ENCODE measurements around the gene NFATC1.

Gene NFATC1

DNA sequence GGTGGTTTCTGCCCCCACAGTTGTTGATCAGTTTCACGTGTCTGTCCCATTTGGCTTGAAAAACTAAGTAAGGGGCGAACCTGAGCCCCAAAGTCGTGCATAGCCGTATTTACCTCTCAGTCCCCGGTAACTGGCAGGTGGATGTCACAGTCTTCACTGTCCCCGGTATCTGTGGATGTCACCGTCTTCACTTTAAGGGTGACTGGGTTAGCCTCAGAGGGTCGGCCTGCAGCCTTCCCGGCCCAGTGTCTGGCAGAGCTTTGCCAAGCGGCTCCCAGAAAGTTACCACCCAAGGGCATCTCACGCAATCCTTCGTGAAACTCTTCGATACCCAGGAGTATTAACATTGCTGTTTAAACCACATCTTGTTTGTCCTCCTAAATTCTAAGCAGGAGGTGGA lies 158.6 kb downstream of the NFATC1 start:
- TF ChIP-seq, protein P1, sequence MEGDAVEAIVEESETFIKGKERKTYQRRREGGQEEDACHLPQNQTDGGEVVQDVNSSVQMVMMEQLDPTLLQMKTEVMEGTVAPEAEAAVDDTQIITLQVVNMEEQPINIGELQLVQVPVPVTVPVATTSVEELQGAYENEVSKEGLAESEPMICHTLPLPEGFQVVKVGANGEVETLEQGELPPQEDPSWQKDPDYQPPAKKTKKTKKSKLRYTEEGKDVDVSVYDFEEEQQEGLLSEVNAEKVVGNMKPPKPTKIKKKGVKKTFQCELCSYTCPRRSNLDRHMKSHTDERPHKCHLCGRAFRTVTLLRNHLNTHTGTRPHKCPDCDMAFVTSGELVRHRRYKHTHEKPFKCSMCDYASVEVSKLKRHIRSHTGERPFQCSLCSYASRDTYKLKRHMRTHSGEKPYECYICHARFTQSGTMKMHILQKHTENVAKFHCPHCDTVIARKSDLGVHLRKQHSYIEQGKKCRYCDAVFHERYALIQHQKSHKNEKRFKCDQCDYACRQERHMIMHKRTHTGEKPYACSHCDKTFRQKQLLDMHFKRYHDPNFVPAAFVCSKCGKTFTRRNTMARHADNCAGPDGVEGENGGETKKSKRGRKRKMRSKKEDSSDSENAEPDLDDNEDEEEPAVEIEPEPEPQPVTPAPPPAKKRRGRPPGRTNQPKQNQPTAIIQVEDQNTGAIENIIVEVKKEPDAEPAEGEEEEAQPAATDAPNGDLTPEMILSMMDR (conservative IDR thresholded peaks at IDR 0.05; ENCODE audit: low read depth, low read length), result no peak
- no peak overlapping the region for H3K4me3 ChIP-seq (ENCODE audit: low read length)
- DNase-seq (ENCODE audit: low read depth), result no peak

DNA sequence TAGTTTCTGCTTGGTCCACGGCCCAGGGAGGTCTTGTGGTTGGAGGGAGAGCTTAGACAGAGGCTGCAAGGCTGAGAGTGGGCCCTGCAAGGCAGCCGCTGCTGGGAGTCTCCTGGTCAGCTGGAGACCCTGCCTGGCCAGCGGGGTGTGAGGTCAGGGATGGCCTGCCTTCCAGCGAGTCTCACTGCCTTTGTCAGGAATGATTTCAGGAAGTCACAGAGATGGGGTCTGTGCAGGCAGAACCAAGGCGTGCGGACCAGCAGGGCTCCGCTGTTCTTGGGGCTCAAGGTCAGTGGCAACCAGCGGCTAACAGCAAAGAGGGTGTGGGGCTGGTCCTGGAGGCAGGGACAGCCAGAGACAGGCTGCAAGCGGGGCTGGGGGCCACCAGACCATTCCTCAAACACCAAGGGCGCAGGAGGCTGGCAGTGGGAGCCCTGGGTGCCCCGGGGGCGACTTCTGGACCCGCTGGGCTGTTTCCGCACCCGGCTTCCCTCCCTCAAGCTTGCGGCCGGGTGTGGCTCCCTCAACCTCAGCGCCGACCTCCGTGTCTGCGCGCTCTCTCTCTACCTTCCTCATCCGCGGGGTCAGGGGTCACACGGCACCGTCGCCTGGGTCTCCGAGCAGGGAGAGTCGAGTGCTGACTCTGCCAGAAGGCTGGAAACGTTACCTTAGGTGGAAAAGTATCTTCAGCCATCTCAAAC lies 159.4 kb downstream of the NFATC1 start:
- TF ChIP-seq, protein P1 (conservative IDR thresholded peaks at IDR 0.05; ENCODE audit: low read depth, low read length), result no peak
- H3K4me3 ChIP-seq (ENCODE audit: low read length), result no peak overlapping the region

DNA sequence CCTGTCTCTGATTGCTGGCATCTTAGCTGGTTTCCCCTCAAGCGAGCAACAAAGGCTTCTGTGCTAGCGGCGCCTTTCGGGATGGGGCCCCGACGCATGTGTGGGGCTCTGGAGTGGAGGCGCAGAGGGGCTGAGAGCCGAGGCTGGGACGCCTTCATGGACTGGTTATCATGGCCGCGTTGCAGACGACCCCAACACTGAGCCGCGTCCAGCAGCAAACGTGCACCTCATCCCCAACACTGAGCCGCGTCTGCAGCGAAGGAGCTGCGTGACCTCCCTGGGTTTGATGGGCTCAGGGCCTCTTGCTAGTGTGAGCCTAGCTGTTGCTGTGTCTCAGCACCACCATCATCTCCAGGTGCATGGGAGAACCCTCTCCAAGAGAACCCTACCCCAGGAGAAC lies 160.2 kb downstream of the NFATC1 start:
- TF ChIP-seq, protein P1 (conservative IDR thresholded peaks at IDR 0.05; ENCODE audit: low read depth, low read length), result no peak
- no peak overlapping the region for H3K4me3 ChIP-seq (ENCODE audit: low read length)
- DNase-seq (ENCODE audit: low read depth), result no peak

More for the DNA sequence above, 159.4 kb downstream of the NFATC1 start:
- no peak for DNase-seq (ENCODE audit: low read depth)

DNA sequence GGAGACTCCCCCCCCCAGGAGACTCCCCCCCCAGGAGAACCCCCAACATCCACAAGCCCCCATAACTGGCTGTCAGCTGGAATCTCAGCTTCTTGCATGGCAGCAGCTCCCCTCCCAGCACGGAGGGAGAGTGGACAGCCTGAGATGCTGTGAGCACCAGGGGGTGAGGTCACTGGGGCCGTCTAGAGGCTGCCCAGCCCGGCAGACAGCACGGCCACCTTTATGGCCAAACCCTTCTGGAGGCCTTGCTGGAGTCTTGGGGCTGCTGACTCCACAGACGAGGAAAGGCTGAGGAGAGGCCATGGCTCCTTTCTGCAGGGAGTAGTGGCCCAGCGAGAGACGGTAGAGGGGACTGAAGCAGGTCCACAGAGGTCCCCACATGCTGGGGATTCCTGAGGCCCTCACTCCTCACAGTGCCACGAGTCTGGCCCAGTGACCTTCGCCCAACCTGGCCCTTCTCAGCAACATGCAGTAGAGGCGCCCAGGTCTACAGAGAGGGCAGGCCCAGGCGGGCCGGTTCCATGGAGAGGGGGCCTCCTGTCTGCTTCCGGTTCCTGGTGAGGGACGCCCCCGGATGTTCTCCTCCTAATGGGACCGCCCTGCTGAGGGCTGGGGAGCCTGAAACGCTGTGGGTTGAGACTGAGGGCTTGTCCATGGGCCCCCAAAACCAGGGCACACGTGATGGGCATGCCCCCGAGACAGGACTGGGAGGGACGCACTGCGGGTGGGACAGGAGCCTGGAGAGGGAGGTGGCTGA lies 161.3 kb downstream of the NFATC1 start:
- TF ChIP-seq, protein P1 (conservative IDR thresholded peaks at IDR 0.05; ENCODE audit: low read depth, low read length), result no peak
- no peak for DNase-seq (ENCODE audit: low read depth)
- H3K4me3 ChIP-seq (ENCODE audit: low read length), result no peak overlapping the region

DNA sequence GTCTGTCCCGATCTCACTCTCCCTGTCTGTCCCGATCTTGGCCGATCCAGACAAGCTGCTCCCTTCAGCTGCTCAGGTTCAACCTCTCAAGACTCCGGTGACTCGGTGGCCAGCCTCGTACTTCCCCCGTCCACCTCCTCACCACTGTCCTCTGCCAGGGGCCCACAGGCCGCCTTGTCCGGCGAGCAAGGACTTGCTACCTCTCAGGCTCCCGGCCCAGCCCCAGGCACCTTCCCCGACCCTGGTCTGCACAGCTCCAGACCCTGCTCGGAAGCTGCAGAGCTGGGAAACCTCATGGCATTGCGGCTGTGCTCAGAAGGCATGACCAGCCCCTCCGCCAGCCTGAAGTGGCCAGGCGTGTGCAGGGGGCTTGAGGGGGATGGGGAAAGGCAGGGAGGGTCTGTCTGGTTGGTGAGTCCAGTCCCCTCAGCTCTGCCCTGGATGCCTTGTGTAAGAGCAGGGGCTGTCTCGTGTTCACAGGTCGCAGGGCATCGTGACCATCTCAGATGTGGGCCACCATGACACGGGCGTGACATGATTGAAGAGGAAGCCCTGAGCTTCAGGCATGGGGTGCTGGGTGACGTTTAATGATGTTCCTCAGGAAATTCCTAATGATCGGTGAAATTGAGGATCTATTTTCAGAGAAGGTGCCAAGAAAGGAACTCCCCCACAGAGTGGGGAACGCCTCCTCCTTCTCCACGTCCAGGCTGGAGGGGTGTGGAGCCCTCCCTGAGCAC lies 162.6 kb downstream of the NFATC1 start:
- no peak for DNase-seq (ENCODE audit: low read depth)
- no peak overlapping the region for H3K4me3 ChIP-seq (ENCODE audit: low read length)
- TF ChIP-seq, protein P1 (conservative IDR thresholded peaks at IDR 0.05; ENCODE audit: low read depth, low read length), result no peak

DNA sequence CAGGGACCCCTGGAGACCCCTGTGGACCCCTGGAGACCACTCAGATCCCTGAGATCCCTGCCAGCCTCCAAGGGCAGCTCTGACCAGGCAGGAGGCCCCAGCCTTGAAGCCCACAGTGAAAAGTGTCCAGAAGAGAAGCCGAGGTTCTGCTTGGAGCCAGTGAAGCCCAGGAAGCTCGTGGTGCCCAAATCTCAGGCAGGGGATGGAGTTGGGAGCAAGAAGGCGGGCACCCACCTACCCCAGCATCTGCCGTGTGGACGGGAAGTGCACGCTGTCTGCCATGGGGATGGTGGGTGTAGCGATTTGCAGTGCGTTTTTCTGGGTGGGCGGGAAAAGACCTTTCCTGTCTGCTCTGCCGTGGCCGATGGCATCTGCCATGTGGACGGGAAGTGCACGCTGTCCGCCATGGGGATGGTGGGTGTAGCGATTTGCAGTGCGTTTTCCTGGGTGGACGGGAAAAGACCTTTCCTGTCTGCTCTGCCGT lies 163.2 kb downstream of the NFATC1 start:
- DNase-seq (ENCODE audit: low read depth), result no peak
- TF ChIP-seq, protein P1 (conservative IDR thresholded peaks at IDR 0.05; ENCODE audit: low read depth, low read length), result no peak
- H3K4me3 ChIP-seq (ENCODE audit: low read length), result no peak overlapping the region
